HepG2 (cell line): ENCODE results near the gene ZMYND8. TPM values are rescaled to one million over a fixed set of nuclear protein-coding genes. Genes with fewer than 3 reads are reported as not detected.

Source experiments
- ARNT2 ChIP-seq: sonication (generic); formaldehyde crosslinking; IDR thresholded peaks from 2 replicates; pipeline ENCODE4 v1.8.0; 2022; ENCODE audit warnings: mild to moderate bottlenecking, low read depth, missing genetic modification reagents, moderate library complexity
- FOXJ3 ChIP-seq: sonication (generic); formaldehyde crosslinking; IDR thresholded peaks from 2 replicates; pipeline ENCODE4 v1.4.0; 2020; ENCODE audit warnings: missing genetic modification reagents, mild to moderate bottlenecking, borderline replicate concordance
- GABPB1 ChIP-seq: IDR thresholded peaks from 2 replicates; pipeline ENCODE4 v1.6.1; 2016; ENCODE audit warnings: mild to moderate bottlenecking, missing genetic modification reagents, moderate library complexity, missing compliant biosample characterization
- HOMEZ ChIP-seq: IDR thresholded peaks from 2 replicates; pipeline ENCODE4 v1.6.1; 2016; ENCODE audit warnings: low read depth
- MBNL3 ChIP-seq: fragments of 250-450 bp; sonication (Bioruptor Pico); conservative IDR thresholded peaks from 2 replicates; pipeline ENCODE4 v1.8.0; 2022; ENCODE audit warnings: mild to moderate bottlenecking, inconsistent platforms
- MXD3 ChIP-seq: IDR thresholded peaks from 2 replicates; pipeline ENCODE4 v1.6.1; 2016; ENCODE audit warnings: mild to moderate bottlenecking, missing biosample characterization, missing genetic modification reagents
- NFE2L1 ChIP-seq: sonication (generic); formaldehyde crosslinking; IDR thresholded peaks from 2 replicates; pipeline ENCODE4 v1.4.0; 2020; ENCODE audit warnings: missing genetic modification reagents, mild to moderate bottlenecking, borderline replicate concordance
- PCBP1 ChIP-seq: fragments of 200-400 bp; formaldehyde crosslinking; IDR thresholded peaks from 2 replicates; pipeline ENCODE4 v1.6.1; 2017; ENCODE audit warnings: mild to moderate bottlenecking, low read depth, low read length, borderline replicate concordance
- RFXAP ChIP-seq: sonication (generic); formaldehyde crosslinking; IDR thresholded peaks from 2 replicates; pipeline ENCODE4 v1.4.0; 2020; ENCODE audit warnings: missing genetic modification reagents, borderline replicate concordance
- RXRB ChIP-seq: IDR thresholded peaks from 2 replicates; pipeline ENCODE4 v1.6.1; 2016; ENCODE audit warnings: borderline replicate concordance, missing genetic modification reagents, missing compliant biosample characterization
- TFAP4 ChIP-seq: sonication (generic); IDR thresholded peaks from 2 replicates; pipeline ENCODE4 v1.6.1; 2016; ENCODE audit warnings: low read depth, borderline replicate concordance
- TGIF2 ChIP-seq: IDR thresholded peaks from 2 replicates; pipeline ENCODE4 v1.6.1; 2016; ENCODE audit warnings: control low read depth, missing compliant biosample characterization
- ZNF143 ChIP-seq: sonication (generic); formaldehyde crosslinking; IDR thresholded peaks from 2 replicates; pipeline ENCODE4 v1.4.0; 2020; ENCODE audit warnings: missing genetic modification reagents
- ZNF234 ChIP-seq: sonication (generic); formaldehyde crosslinking; conservative IDR thresholded peaks from 2 replicates; pipeline ENCODE4 v1.5.1; 2020; ENCODE audit warnings: mild to moderate bottlenecking, missing genetic modification reagents
- ZNF282 ChIP-seq: fragments of 450-650 bp; IDR thresholded peaks from 2 replicates; pipeline ENCODE4 v1.6.1; 2018; ENCODE audit not compliant: partially characterized antibody
- ZNF430 ChIP-seq: sonication (generic); formaldehyde crosslinking; IDR thresholded peaks from 2 replicates; pipeline ENCODE4 v1.9.0; 2021; ENCODE audit warnings: mild to moderate bottlenecking, missing genetic modification reagents
- ZNF768 ChIP-seq: sonication (generic); formaldehyde crosslinking; IDR thresholded peaks from 2 replicates; pipeline ENCODE4 v1.4.0; 2020; ENCODE audit warnings: missing genetic modification reagents
- ZNF788 ChIP-seq: sonication (generic); formaldehyde crosslinking; IDR thresholded peaks from 2 replicates; pipeline ENCODE4 v1.5.0; 2020; ENCODE audit warnings: mild to moderate bottlenecking, missing genetic modification reagents, borderline replicate concordance
- polyA plus RNA-seq, 8 experiments: library from polyadenylated mRNA; depleted of rRNA in 3 of 8; stranded (reverse) in 7 of 8; unstranded in 1 of 8; fragments of >200 nt; fragmentation: Illumina TruSeq in 4 of 8; extraction: Trizol in 4 of 8; gene quantifications; 2 replicates each; pipeline versions ENCODE4 v1.2.1 to v1.2.3, GENCODE V29; 2011 to 2016; ENCODE audit warnings: low read depth in 4 of 8, missing spikeins in 1 of 8, mixed read lengths in 1 of 8; ENCODE audit not compliant: insufficient read depth in 1 of 8
- total RNA-seq, 5 experiments: library from RNA; depleted of rRNA; stranded (reverse); fragments of >200 nt; fragmentation: Illumina TruSeq; extraction: Trizol; gene quantifications; 2 replicates each; pipeline ENCODE4 v1.2.3, GENCODE V29; 2016; ENCODE audit warnings: low read depth in 1 of 5
- TF ChIP-seq, protein P1 (sequence below): IDR thresholded peaks from 2 replicates; pipeline ENCODE4 v1.6.1; 2016; ENCODE audit warnings: control low read depth
- TF ChIP-seq, protein P2 (sequence below), 2 experiments: IDR thresholded peaks; 2 replicates each; pipeline ENCODE4 v1.6.1; 2011 to 2012; ENCODE audit warnings: low read length in 2 of 2, borderline replicate concordance in 1 of 2, low read depth in 1 of 2, mild to moderate bottlenecking in 1 of 2, moderate library complexity in 1 of 2
- TF ChIP-seq, protein P3 (sequence below): fragments of 450-650 bp; IDR thresholded peaks from 2 replicates; pipeline ENCODE4 v1.6.1; 2016

The ZMYND8 gene
- total and polyA plus RNA-seq, 2 of the 13 experiments (the other 11 are each of a cell fraction or from before 2014, with no cell fraction given) = 53.9 to 84.7 TPM

DNA sequence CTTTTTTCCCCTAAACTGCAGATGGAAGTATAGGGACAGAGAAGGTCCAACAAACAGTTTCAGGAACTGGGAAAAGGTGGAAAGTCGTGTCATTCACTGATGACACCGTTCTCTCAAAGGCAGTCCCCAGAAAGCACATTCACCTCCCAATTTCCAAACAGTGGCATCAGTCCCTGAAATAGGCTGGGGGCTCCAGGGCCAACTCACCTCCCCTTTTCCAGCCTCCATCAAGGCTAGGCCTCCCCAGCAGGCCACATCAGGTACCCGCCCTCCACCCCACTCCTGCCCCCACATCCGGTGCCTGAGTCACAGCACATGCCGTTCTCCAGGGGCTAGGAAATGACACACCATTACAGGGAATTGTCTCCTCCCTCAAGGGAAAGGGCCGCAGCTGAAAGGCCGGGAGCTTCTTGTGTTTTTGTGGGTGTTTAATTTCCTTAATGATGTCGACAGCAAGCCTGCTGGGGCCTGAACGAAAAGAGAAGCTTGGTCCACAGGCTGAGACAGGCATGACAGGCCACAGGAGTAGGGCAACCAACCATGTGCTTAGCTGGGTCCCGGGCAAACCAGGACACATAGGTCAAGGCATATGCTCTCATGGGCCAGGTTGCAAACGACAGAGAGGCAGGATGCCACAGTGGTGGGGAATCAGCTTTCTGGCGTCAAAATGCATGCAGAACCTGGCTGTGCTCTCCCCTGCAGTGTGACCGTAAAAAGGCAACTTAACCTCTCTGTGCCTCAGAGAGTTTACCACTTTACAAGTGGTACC lies 39.2 kb downstream of the ZMYND8 start (continued):
- TF ChIP-seq TFAP4 = no peak
- no peak for TF ChIP-seq RXRB (CRISPR knock-in tag)
- no peak for TF ChIP-seq PCBP1
- TF ChIP-seq, protein P1, sequence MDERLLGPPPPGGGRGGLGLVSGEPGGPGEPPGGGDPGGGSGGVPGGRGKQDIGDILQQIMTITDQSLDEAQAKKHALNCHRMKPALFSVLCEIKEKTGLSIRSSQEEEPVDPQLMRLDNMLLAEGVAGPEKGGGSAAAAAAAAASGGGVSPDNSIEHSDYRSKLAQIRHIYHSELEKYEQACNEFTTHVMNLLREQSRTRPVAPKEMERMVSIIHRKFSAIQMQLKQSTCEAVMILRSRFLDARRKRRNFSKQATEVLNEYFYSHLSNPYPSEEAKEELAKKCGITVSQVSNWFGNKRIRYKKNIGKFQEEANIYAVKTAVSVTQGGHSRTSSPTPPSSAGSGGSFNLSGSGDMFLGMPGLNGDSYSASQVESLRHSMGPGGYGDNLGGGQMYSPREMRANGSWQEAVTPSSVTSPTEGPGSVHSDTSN (CRISPR knock-in tag) = no peak
- no peak for TF ChIP-seq ZNF788
- TF ChIP-seq NFE2L1 (CRISPR knock-in tag) = no peak
- TF ChIP-seq GABPB1 (CRISPR knock-in tag) = peak; percentile 69
- TF ChIP-seq ZNF234 = peak; percentile 78; the same call in 1 of the 2 replicates
- TF ChIP-seq TGIF2 (CRISPR knock-in tag) = peak; percentile 62; the same call in 1 of the 2 replicates
- TF ChIP-seq ZNF430 (CRISPR knock-in tag) = no peak
- no peak for TF ChIP-seq MBNL3 (CRISPR knock-in tag)
- no peak for TF ChIP-seq MXD3 (CRISPR knock-in tag)
- TF ChIP-seq, protein P2, sequence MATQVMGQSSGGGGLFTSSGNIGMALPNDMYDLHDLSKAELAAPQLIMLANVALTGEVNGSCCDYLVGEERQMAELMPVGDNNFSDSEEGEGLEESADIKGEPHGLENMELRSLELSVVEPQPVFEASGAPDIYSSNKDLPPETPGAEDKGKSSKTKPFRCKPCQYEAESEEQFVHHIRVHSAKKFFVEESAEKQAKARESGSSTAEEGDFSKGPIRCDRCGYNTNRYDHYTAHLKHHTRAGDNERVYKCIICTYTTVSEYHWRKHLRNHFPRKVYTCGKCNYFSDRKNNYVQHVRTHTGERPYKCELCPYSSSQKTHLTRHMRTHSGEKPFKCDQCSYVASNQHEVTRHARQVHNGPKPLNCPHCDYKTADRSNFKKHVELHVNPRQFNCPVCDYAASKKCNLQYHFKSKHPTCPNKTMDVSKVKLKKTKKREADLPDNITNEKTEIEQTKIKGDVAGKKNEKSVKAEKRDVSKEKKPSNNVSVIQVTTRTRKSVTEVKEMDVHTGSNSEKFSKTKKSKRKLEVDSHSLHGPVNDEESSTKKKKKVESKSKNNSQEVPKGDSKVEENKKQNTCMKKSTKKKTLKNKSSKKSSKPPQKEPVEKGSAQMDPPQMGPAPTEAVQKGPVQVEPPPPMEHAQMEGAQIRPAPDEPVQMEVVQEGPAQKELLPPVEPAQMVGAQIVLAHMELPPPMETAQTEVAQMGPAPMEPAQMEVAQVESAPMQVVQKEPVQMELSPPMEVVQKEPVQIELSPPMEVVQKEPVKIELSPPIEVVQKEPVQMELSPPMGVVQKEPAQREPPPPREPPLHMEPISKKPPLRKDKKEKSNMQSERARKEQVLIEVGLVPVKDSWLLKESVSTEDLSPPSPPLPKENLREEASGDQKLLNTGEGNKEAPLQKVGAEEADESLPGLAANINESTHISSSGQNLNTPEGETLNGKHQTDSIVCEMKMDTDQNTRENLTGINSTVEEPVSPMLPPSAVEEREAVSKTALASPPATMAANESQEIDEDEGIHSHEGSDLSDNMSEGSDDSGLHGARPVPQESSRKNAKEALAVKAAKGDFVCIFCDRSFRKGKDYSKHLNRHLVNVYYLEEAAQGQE (IDR thresholded peaks at IDR 0.05; ENCODE audit: borderline replicate concordance in 1 of 2, low read depth in 1 of 2, low read length in 2 of 2) = no peak; a peak in 1 of 4 replicates
- TF ChIP-seq ZNF282 = no peak
- TF ChIP-seq, protein P3, sequence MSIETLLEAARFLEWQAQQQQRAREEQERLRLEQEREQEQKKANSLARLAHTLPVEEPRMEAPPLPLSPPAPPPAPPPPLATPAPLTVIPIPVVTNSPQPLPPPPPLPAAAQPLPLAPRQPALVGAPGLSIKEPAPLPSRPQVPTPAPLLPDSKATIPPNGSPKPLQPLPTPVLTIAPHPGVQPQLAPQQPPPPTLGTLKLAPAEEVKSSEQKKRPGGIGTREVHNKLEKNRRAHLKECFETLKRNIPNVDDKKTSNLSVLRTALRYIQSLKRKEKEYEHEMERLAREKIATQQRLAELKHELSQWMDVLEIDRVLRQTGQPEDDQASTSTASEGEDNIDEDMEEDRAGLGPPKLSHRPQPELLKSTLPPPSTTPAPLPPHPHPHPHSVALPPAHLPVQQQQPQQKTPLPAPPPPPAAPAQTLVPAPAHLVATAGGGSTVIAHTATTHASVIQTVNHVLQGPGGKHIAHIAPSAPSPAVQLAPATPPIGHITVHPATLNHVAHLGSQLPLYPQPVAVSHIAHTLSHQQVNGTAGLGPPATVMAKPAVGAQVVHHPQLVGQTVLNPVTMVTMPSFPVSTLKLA = no peak
- TF ChIP-seq ZNF768 (CRISPR knock-in tag) = peak; percentile 90
- no peak for TF ChIP-seq ARNT2 (CRISPR knock-in tag)
- no peak for TF ChIP-seq FOXJ3 (CRISPR knock-in tag)
- TF ChIP-seq RFXAP (CRISPR knock-in tag) = no peak
- TF ChIP-seq ZNF143 (CRISPR knock-in tag) = no peak
- TF ChIP-seq HOMEZ (CRISPR knock-in tag) = peak; percentile 70
